Kidney epithelial cell (primary cell): Measurements from ENCODE around the gene WDR89. TPM values are rescaled to one million over a fixed set of nuclear protein-coding genes. Genes with fewer than 3 reads are reported as not detected.
"Not testable (repeated sequence)": the region's sequence is repeated elsewhere in the genome, so short reads cannot be mapped to it uniquely, and the experiment has no call there.

Experiments used
- DNase-seq: peaks from one replicate; pipeline ENCODE4 v3.0.0-alpha.2; 2010; ENCODE audit warnings: low read depth
- H3K27me3 ChIP-seq: 2 replicates; pipeline ENCODE4 v1.6.0; 2011; ENCODE audit warnings: low read length; ENCODE audit not compliant: control insufficient read depth, insufficient read depth
- H3K36me3 ChIP-seq: 2 replicates; pipeline ENCODE4 v1.5.1; 2011; ENCODE audit warnings: low read length; ENCODE audit not compliant: control insufficient read depth, insufficient read depth
- H3K4me3 ChIP-seq: 2 replicates; pipeline ENCODE4 v1.5.1; 2011; ENCODE audit warnings: low read depth, mild to moderate bottlenecking, control low read depth, low read length
- CTCF ChIP-seq: IDR thresholded peaks from 2 replicates; pipeline ENCODE4 v1.5.1; 2011; ENCODE audit warnings: mild to moderate bottlenecking, moderate library complexity, low read length, control low read depth, inconsistent platforms; ENCODE audit not compliant: insufficient read depth, poor library complexity, severe bottlenecking
- total RNA-seq: library from RNA; depleted of rRNA; stranded (reverse); fragments of >200 nt; gene quantifications from 2 replicates; pipeline ENCODE4 v1.2.3, GENCODE V29; 2015

The WDR89 gene
- total RNA-seq, 1 donor from 2014 or later = 12.2 TPM

GRCh38 chr14:63624203-63624602 lies 17.5 kb downstream of the WDR89 start:
- Histone ChIP-seq H3K27me3 (no peaks in the 10 kb centered on the region), H3K36me3 (no peaks in the 10 kb centered on the region), H3K4me3 (no peak overlapping the region)
- no peak for DNase-seq
- TF ChIP-seq CTCF = no peak

- DNase-seq = not testable (repeated sequence)
Observed at GRCh38 chr14:63621975-63622374, 19.7 kb downstream of the WDR89 start.

GRCh38 chr14:63616015-63616414 lies 25.7 kb downstream of the WDR89 start:
- no peak for DNase-seq
- TF ChIP-seq CTCF = no peak
- no peak overlapping the region for H3K4me3 ChIP-seq
- no peaks in the 10 kb centered on the region for H3K27me3 ChIP-seq
- no peaks in the 10 kb centered on the region for H3K36me3 ChIP-seq

More at GRCh38 chr14:63621975-63622374, 19.7 kb downstream of the WDR89 start:
- H3K4me3 ChIP-seq, H3K36me3 ChIP-seq, H3K27me3 ChIP-seq: not testable (repeated sequence)

- Histone ChIP-seq H3K4me3 (no peak overlapping the region), H3K36me3 (no peaks in the 10 kb centered on the region), H3K27me3 (no peaks in the 10 kb centered on the region)
- no peak for DNase-seq
- no peak for TF ChIP-seq CTCF
Observed at GRCh38 chr14:63614679-63615363, 26.9 kb downstream of the WDR89 start.

- no peak overlapping the region for H3K4me3 ChIP-seq
- DNase-seq = no peak
- no peak for TF ChIP-seq CTCF
- no peaks in the 10 kb centered on the region for H3K27me3 ChIP-seq
- H3K36me3 ChIP-seq = no peaks in the 10 kb centered on the region
Observed at GRCh38 chr14:63611078-63611477, 30.6 kb downstream of the WDR89 start.

GRCh38 chr14:63605041-63605532 lies 36.6 kb downstream of the WDR89 start:
- no peak for TF ChIP-seq CTCF
- no peak overlapping the region for H3K4me3 ChIP-seq
- H3K27me3 ChIP-seq = no peaks in the 10 kb centered on the region
- no peaks in the 10 kb centered on the region for H3K36me3 ChIP-seq
- DNase-seq = no peak
